Body of pancreas (tissue), 4 donors: Measurements from ENCODE around the gene SELENBP1.

Experiments used
- CTCF ChIP-seq, 7 experiments: fragments of 450-650 bp in 4 of 7; fragments of 200-600 bp in 3 of 7; sonication (generic) in 3 of 7; IDR thresholded peaks; one replicate each; pipeline ENCODE4 v1.5.1; 2016 to 2019; ENCODE audit warnings: antibody characterized with exemption in 7 of 7
- POLR2A ChIP-seq, 3 donors: fragments of 450-650 bp; IDR thresholded peaks; one replicate each; pipeline ENCODE4 v1.6.1; 2016; ENCODE audit warnings: antibody characterized with exemption in 3 of 3, mild to moderate bottlenecking in 2 of 3

- TF ChIP-seq POLR2A (IDR thresholded peaks at IDR 0.05) (no peak), CTCF (IDR thresholded peaks at IDR 0.05) (no peak)
Observed at GRCh38 chr1:151368393-151369301, 3.9 kb downstream of the SELENBP1 start.
